ENCODE measurements around the gene CAMKMT.

DNA sequence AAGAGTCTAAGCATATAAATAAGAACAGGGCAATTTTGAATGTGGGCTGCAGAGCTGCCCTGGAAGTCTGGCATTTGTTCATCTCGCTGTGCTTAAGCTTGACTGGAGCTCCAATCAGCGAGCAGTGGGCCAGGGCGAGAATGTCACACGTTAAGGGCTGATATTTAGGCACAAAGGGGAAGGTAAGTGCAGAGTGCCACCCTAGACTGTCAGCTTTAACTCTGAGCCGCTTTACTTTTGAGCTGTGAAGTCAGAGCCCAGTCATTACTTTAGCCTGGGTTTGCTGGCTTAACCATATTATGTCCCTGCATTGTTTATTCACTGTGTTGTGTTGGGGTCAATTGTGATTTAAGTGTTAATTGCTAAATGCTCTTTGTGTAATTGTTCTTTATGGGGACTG is 343.6 kb downstream of the CAMKMT start:
- no peak for TF ChIP-seq POLR2A (IDR thresholded peaks at IDR 0.05)
- TF ChIP-seq, protein P1, sequence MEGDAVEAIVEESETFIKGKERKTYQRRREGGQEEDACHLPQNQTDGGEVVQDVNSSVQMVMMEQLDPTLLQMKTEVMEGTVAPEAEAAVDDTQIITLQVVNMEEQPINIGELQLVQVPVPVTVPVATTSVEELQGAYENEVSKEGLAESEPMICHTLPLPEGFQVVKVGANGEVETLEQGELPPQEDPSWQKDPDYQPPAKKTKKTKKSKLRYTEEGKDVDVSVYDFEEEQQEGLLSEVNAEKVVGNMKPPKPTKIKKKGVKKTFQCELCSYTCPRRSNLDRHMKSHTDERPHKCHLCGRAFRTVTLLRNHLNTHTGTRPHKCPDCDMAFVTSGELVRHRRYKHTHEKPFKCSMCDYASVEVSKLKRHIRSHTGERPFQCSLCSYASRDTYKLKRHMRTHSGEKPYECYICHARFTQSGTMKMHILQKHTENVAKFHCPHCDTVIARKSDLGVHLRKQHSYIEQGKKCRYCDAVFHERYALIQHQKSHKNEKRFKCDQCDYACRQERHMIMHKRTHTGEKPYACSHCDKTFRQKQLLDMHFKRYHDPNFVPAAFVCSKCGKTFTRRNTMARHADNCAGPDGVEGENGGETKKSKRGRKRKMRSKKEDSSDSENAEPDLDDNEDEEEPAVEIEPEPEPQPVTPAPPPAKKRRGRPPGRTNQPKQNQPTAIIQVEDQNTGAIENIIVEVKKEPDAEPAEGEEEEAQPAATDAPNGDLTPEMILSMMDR (IDR thresholded peaks at IDR 0.05): no peak
